ENCODE measurements around the gene TANGO2. TPM values are rescaled to one million over a fixed set of nuclear protein-coding genes. Genes with fewer than 3 reads are reported as not detected.

The TANGO2 gene
- total and polyA plus RNA-seq, 10 of the 15 experiments (the other 5 are each of a cell fraction or from before 2014, with no cell fraction given): 4.0 to 24.8 (median 20.9) TPM

DNA sequence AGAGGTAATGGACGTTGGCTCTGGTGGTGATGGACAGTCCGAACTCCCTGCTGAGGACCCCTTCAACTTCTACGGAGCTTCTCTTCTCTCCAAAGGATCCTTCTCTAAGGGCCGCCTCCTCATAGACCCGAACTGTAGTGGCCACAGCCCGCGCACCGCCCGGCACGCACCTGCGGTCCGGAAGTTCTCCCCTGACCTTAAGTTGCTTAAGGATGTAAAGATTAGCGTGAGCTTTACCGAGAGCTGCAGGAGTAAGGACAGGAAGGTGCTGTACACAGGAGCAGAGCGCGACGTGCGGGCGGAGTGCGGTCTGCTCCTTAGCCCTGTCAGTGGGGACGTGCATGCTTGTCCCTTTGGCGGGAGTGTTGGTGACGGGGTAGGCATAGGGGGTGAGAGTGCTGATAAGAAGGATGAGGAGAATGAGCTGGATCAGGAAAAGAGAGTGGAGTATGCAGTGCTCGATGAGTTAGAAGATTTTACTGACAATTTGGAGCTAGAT lies 65.2 kb downstream of the TANGO2 start:
- intact Hi-C loops (cut with micrococcal nuclease; ENCODE audit: unreplicated experiment): no loop called here
- H3K4me1 ChIP-seq (ENCODE audit: control insufficient read depth, insufficient read depth, low read length): peaks cover 7% of the 10 kb centered on the region

DNA sequence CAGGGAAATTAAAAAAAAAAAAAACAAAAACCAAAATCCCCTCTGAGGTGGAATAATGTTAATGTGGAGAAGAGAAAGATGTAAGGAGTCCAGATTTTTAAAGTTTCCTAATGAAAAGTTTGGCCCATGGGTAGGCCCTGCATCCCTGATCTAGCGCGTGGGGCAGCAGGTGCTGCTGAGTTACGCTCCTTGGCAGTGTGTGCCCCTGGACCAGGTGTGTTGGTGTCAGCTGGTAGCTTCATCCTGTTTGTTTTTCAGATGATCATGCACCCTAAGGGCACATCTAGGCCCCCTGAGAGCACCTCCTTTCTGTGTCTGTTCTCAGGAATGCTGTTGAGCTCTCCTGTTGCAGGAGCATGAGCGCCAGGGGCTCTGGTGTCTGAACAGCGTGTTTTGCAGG lies 65.9 kb downstream of the TANGO2 start:
- BruUV-seq (replicated peaks): TSS peak; percentile 28
- Histone ChIP-seq H4K20me1 (ENCODE audit: control insufficient read depth, insufficient read depth) (no peaks in the 10 kb centered on the region), H3K4me3 (no peak overlapping the region), H3K27me3 (replicated peaks in 1 of 2; ENCODE audit: control insufficient read depth in 2 of 2, insufficient read depth in 2 of 2, low read length in 1 of 2) (no peaks in the 10 kb centered on the region), H3K9ac (ENCODE audit: control insufficient read depth, insufficient read depth, low read length) (no peak overlapping the region), H2AFZ (ENCODE audit: control insufficient read depth, low read depth, low read length) (no peak overlapping the region), H3K79me2 (ENCODE audit: control insufficient read depth, insufficient read depth, low read length) (peaks cover 36% of the 10 kb centered on the region), H3K36me3 (ENCODE audit: control insufficient read depth in 2 of 2, insufficient read depth in 2 of 2, low read length in 1 of 2) (peaks cover 26 to 31% of the 10 kb centered on the region in 2 experiments), H3K27ac (ENCODE audit: control insufficient read depth, insufficient read depth) (no peak overlapping the region), H3K9me3 (replicated peaks; ENCODE audit: control insufficient read depth, insufficient read depth, low read length) (no peaks in the 10 kb centered on the region), H3K4me1 (ENCODE audit: control insufficient read depth, insufficient read depth, low read length) (peaks cover 3% of the 10 kb centered on the region; the same call in 1 of the 2 replicates), H3K4me2 (ENCODE audit: control insufficient read depth, insufficient read depth) (no peak overlapping the region)
- CTCF ChIA-PET: no interaction called here
- in situ Hi-C loops (cut with MboI): no loop called here
- POLR2A ChIA-PET: interaction anchor here (0.8 kb wide), 1 partner anchor 9 kb away, joined by 3 read pairs; no protein-coding TSS in a partner anchor
- intact Hi-C loops (cut with micrococcal nuclease; ENCODE audit: unreplicated experiment): no loop called here
- WGBS (ENCODE audit: insufficient coverage, insufficient replicate concordance, low lambda C conversion rate, missing lambda C conversion rate): 91% methylated on average over 5 of the region's 5 CpGs
- RAD21 ChIA-PET (ENCODE audit: unreplicated experiment): no interaction called here
- no peak for ATAC-seq
- FAIRE-seq: no peak
- no peak for DNase-seq (ENCODE audit: low read depth, low spot score)
- SMC1A ChIA-PET (ENCODE audit: uncharacterized antibody, unreplicated experiment): no interaction called here
- TF ChIP-seq CEBPB (IDR thresholded peaks at IDR 0.05; ENCODE audit: borderline replicate concordance in 1 of 2, low read depth in 2 of 2, low read length in 2 of 2) (no peak), KDM1A (IDR thresholded peaks at IDR 0.05; ENCODE audit: borderline replicate concordance) (no peak), SUPT20H (IDR thresholded peaks at IDR 0.05; ENCODE audit: borderline replicate concordance, control insufficient read depth, low read depth, low read length) (no peak), EED (IDR thresholded peaks at IDR 0.05; ENCODE audit: low read depth) (no peak), SIX5 (IDR thresholded peaks at IDR 0.05; ENCODE audit: low read depth, low read length, severe bottlenecking) (no peak)
- TF ChIP-seq, protein P1, sequence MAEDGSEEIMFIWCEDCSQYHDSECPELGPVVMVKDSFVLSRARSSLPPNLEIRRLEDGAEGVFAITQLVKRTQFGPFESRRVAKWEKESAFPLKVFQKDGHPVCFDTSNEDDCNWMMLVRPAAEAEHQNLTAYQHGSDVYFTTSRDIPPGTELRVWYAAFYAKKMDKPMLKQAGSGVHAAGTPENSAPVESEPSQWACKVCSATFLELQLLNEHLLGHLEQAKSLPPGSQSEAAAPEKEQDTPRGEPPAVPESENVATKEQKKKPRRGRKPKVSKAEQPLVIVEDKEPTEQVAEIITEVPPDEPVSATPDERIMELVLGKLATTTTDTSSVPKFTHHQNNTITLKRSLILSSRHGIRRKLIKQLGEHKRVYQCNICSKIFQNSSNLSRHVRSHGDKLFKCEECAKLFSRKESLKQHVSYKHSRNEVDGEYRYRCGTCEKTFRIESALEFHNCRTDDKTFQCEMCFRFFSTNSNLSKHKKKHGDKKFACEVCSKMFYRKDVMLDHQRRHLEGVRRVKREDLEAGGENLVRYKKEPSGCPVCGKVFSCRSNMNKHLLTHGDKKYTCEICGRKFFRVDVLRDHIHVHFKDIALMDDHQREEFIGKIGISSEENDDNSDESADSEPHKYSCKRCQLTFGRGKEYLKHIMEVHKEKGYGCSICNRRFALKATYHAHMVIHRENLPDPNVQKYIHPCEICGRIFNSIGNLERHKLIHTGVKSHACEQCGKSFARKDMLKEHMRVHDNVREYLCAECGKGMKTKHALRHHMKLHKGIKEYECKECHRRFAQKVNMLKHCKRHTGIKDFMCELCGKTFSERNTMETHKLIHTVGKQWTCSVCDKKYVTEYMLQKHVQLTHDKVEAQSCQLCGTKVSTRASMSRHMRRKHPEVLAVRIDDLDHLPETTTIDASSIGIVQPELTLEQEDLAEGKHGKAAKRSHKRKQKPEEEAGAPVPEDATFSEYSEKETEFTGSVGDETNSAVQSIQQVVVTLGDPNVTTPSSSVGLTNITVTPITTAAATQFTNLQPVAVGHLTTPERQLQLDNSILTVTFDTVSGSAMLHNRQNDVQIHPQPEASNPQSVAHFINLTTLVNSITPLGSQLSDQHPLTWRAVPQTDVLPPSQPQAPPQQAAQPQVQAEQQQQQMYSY (CRISPR knock-in tag; IDR thresholded peaks at IDR 0.05): no peak
- TF ChIP-seq, protein P2, sequence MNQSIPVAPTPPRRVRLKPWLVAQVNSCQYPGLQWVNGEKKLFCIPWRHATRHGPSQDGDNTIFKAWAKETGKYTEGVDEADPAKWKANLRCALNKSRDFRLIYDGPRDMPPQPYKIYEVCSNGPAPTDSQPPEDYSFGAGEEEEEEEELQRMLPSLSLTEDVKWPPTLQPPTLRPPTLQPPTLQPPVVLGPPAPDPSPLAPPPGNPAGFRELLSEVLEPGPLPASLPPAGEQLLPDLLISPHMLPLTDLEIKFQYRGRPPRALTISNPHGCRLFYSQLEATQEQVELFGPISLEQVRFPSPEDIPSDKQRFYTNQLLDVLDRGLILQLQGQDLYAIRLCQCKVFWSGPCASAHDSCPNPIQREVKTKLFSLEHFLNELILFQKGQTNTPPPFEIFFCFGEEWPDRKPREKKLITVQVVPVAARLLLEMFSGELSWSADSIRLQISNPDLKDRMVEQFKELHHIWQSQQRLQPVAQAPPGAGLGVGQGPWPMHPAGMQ (IDR thresholded peaks at IDR 0.05; ENCODE audit: borderline replicate concordance): no peak
- TF ChIP-seq, protein P3, sequence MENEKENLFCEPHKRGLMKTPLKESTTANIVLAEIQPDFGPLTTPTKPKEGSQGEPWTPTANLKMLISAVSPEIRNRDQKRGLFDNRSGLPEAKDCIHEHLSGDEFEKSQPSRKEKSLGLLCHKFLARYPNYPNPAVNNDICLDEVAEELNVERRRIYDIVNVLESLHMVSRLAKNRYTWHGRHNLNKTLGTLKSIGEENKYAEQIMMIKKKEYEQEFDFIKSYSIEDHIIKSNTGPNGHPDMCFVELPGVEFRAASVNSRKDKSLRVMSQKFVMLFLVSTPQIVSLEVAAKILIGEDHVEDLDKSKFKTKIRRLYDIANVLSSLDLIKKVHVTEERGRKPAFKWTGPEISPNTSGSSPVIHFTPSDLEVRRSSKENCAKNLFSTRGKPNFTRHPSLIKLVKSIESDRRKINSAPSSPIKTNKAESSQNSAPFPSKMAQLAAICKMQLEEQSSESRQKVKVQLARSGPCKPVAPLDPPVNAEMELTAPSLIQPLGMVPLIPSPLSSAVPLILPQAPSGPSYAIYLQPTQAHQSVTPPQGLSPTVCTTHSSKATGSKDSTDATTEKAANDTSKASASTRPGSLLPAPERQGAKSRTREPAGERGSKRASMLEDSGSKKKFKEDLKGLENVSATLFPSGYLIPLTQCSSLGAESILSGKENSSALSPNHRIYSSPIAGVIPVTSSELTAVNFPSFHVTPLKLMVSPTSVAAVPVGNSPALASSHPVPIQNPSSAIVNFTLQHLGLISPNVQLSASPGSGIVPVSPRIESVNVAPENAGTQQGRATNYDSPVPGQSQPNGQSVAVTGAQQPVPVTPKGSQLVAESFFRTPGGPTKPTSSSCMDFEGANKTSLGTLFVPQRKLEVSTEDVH (IDR thresholded peaks at IDR 0.05; ENCODE audit: low read depth, partially characterized antibody): no peak

More for the DNA sequence above, 65.2 kb downstream of the TANGO2 start:
- H3K9me3 ChIP-seq (replicated peaks; ENCODE audit: control insufficient read depth, insufficient read depth, low read length): no peaks in the 10 kb centered on the region
- SMC1A ChIA-PET (ENCODE audit: uncharacterized antibody, unreplicated experiment): no interaction called here
- no peak overlapping the region for H3K4me3 ChIP-seq
- no peak overlapping the region for H2AFZ ChIP-seq (ENCODE audit: control insufficient read depth, low read depth, low read length)
- in situ Hi-C loops (cut with MboI): no loop called here
- H3K27me3 ChIP-seq (replicated peaks in 1 of 2; ENCODE audit: control insufficient read depth in 2 of 2, insufficient read depth in 2 of 2, low read length in 1 of 2): no peaks in the 10 kb centered on the region
- H4K20me1 ChIP-seq (ENCODE audit: control insufficient read depth, insufficient read depth): no peaks in the 10 kb centered on the region
- no TSS peak for BruUV-seq (replicated peaks)
- DNase-seq (ENCODE audit: low read depth, low spot score): no peak
- peaks cover 42% of the 10 kb centered on the region for H3K79me2 ChIP-seq (ENCODE audit: control insufficient read depth, insufficient read depth, low read length)
- ATAC-seq: no peak
- FAIRE-seq: no peak
- TF ChIP-seq KAT2A (conservative IDR thresholded peaks at IDR 0.05; ENCODE audit: control insufficient read depth, low read depth, low read length): no peak
- no peak overlapping the region for H3K9ac ChIP-seq (ENCODE audit: control insufficient read depth, insufficient read depth, low read length)
- CTCF ChIA-PET: no interaction called here
- POLR2A ChIA-PET: interaction anchor here (0.8 kb wide), 1 partner anchor 10 kb away, joined by 3 read pairs; no protein-coding TSS in a partner anchor
- 97% methylated on average over 24 of the region's 24 CpGs for WGBS (ENCODE audit: insufficient coverage, insufficient replicate concordance, low lambda C conversion rate, missing lambda C conversion rate)
- RAD21 ChIA-PET (ENCODE audit: unreplicated experiment): no interaction called here
- peaks cover 23 to 31% of the 10 kb centered on the region in 2 experiments for H3K36me3 ChIP-seq (ENCODE audit: control insufficient read depth in 2 of 2, insufficient read depth in 2 of 2, low read length in 1 of 2)
- H3K27ac ChIP-seq (ENCODE audit: control insufficient read depth, insufficient read depth): no peak overlapping the region
- no peak overlapping the region for H3K4me2 ChIP-seq (ENCODE audit: control insufficient read depth, insufficient read depth)
